HG03097 (cell line): Measurements from ENCODE around the gene DCST2.
A peak's percentile ranks its signal among the peaks of the same experiment; 100 is the strongest.
"Not testable (repeated sequence)": the region's sequence is repeated elsewhere in the genome, so short reads cannot be mapped to it uniquely, and the experiment has no call there.

ENCODE experiments used
- ATAC-seq: cut with Tn5 transposase; IDR thresholded peaks from one replicate; pipeline ENCODE4 v1.9.1; 2021; ENCODE audit not compliant: unreplicated experiment, low FRiP score

Gene DCST2

GRCh38 chr1:155000726-155001424 lies 32.7 kb downstream of the DCST2 start:
- peak; percentile 35 for ATAC-seq

GRCh38 chr1:155000411-155000725 lies 33.2 kb downstream of the DCST2 start:
- ATAC-seq = no peak

GRCh38 chr1:154999571-155000410 lies 33.8 kb downstream of the DCST2 start:
- no peak for ATAC-seq

GRCh38 chr1:154998818-154999570 lies 34.6 kb downstream of the DCST2 start:
- ATAC-seq = no peak

- ATAC-seq = no peak
Observed at GRCh38 chr1:154998201-154998780, 35.3 kb downstream of the DCST2 start.

DNA sequence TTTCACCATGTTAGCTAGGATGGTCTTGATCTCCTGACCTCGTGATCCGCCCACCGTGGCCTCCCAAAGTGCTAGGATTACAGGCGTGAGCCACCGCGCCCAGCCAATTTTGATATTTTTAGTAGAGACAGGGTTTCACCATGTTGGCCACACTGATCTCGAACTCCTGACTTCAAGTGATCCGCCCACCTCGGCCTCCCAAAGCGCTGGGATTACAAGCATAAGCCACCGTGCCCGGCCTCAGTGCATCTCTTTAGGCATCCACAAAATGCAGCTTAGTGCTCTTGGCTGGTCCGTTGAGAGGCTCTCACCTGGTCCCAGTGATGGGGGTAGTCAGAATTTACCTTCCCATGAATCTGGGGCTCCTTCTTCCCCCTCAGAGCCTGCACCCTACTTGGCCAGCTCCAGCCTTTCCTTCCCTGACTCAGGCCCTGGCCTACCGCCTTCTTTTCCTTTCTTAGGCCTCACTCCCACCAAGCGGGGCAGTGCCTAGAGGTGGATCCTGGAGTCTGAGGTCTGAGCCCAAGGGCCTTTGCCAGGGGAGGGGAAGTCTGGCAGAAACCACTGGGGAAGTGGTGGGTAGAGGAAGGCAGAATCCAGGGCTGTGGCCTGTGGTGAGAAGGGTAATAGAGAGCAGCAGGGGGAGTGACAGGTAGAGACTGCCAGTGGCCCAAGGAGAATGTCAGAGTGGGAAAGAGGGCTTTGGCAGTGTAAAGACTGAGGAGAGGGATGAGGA lies 36.4 kb downstream of the DCST2 start:
- ATAC-seq = no peak

- not testable (repeated sequence) for ATAC-seq
Observed at GRCh38 chr1:154995301-154995983, 38.1 kb downstream of the DCST2 start.

- no peak for ATAC-seq
Observed at GRCh38 chr1:154994591-154994990, 39.0 kb downstream of the DCST2 start.

GRCh38 chr1:154994269-154994587 lies 39.4 kb downstream of the DCST2 start:
- no peak for ATAC-seq

GRCh38 chr1:154993572-154994268 lies 39.9 kb downstream of the DCST2 start, which contains the start of gene LENEP:
Gene LENEP, plus strand, starts transcription at chr1:154993586. Its CDS starts 22 bp downstream, at chr1:154993608.
- ATAC-seq = no peak

GRCh38 chr1:154992721-154993571 lies 40.6 kb downstream of the DCST2 start:
- ATAC-seq = no peak

- ATAC-seq = no peak
Observed at GRCh38 chr1:154990276-154990675, 43.3 kb downstream of the DCST2 start.

GRCh38 chr1:154989195-154989860 lies 44.3 kb downstream of the DCST2 start:
- no peak for ATAC-seq

GRCh38 chr1:154988058-154988954 lies 45.3 kb downstream of the DCST2 start:
- no peak for ATAC-seq

- no peak for ATAC-seq
Observed at GRCh38 chr1:154987326-154987725, 46.3 kb downstream of the DCST2 start.

GRCh38 chr1:154986736-154987135 lies 46.8 kb downstream of the DCST2 start:
- not testable (repeated sequence) for ATAC-seq
